Adipose tissue (tissue), 3 donors: ENCODE measurements around the gene COG4. TPM values are rescaled to one million over a fixed set of nuclear protein-coding genes. Genes with fewer than 3 reads are reported as not detected.

ENCODE experiments used
- polyA plus RNA-seq, 3 donors: library from polyadenylated mRNA; stranded (reverse); fragments of 200-250 nt; gene quantifications; one replicate each; pipeline ENCODE4 v1.2.3, GENCODE V29; 2013
- donor health status: healthy with polysubstance abuse.
- donor health status: Bipolar disorder and iron deficiency.
- donor health status: healthy.

COG4 gene
- polyA plus RNA-seq, 3 donors: 22.9 to 32.3 (median 29.7) TPM

Other genes with a start within 250 kb of the COG4 start
- 10 to 100 TPM; 35.2 to 61.1 (median 39.0) TPM for gene AARS1, start 234.0 kb downstream of the COG4 start, polyA plus RNA-seq
- gene DDX19B, start 224.4 kb downstream of the COG4 start, polyA plus RNA-seq: 10 to 100 TPM; 13.2 to 24.2 (median 21.1) TPM
- 10 to 100 TPM; 14.0 to 34.5 (median 25.0) TPM for gene DDX19A, start 176.7 kb downstream of the COG4 start, polyA plus RNA-seq
- 10 to 100 TPM in 2 of 3 donors, 1 to 10 TPM in 1; 3.3 to 11.9 (median 10.5) TPM for gene ST3GAL2, start 84.5 kb downstream of the COG4 start, polyA plus RNA-seq
- 10 to 100 TPM in 1 of 3 donors, 1 to 10 TPM in 2; 5.4 to 10.3 (median 8.2) TPM for gene FCSK, start 69.0 kb downstream of the COG4 start, polyA plus RNA-seq
- gene SF3B3, start 262 bp upstream of the COG4 start, polyA plus RNA-seq: 10 to 100 TPM; 45.1 to 66.3 (median 47.5) TPM
- 1 to 10 TPM in 2 of 3 donors, under 1 TPM in 1; 0.76 to 3.0 (median 1.4) TPM for gene IL34, start 123.0 kb upstream of the COG4 start, polyA plus RNA-seq
- gene MTSS2, start 162.5 kb upstream of the COG4 start, polyA plus RNA-seq: 10 to 100 TPM in 2 of 3 donors, 1 to 10 TPM in 1; 9.4 to 36.6 (median 32.7) TPM